ENCODE results near the gene GABRG1.

GABRG1 gene

GRCh38 chr4:46123913-46124755, at the start of gene GABRG1:
Gene GABRG1, minus strand, starts transcription at chr4:46124054. Its CDS starts 141 bp downstream, at chr4:46123913.
- no peak for DNase-seq

- DNase-seq: no peak
These were observed 23.1 kb upstream of the GABRG1 start for GRCh38 chr4:46146993-46147392.

- DNase-seq: no peak
These were observed 7.7 kb upstream of the GABRG1 start for GRCh38 chr4:46131498-46132057.

- no peak for DNase-seq
These were observed 1.0 kb upstream of the GABRG1 start for GRCh38 chr4:46124773-46125413.

GRCh38 chr4:46081674-46082073, 42.2 kb downstream of the GABRG1 start:
- no peak for DNase-seq

GRCh38 chr4:46081248-46081647, 42.6 kb downstream of the GABRG1 start:
- DNase-seq: no peak

GRCh38 chr4:46073778-46074177, 50.1 kb downstream of the GABRG1 start:
- no peak for DNase-seq

GRCh38 chr4:46051392-46051791, 72.5 kb downstream of the GABRG1 start:
- no peak for DNase-seq

- no peak for DNase-seq
These were observed 91.8 kb downstream of the GABRG1 start for GRCh38 chr4:46032056-46032455.

- DNase-seq: no peak
These were observed 107.5 kb downstream of the GABRG1 start for GRCh38 chr4:46016306-46016705.

GRCh38 chr4:45992728-45993127, 131.1 kb downstream of the GABRG1 start:
- DNase-seq: no peak

- DNase-seq: no peak
These were observed 134.1 kb downstream of the GABRG1 start for GRCh38 chr4:45989775-45990174.

- no peak for DNase-seq
These were observed 136.0 kb downstream of the GABRG1 start for GRCh38 chr4:45987858-45988257.
